ENCODE measurements around the gene MAST4. TPM values are rescaled to one million over a fixed set of nuclear protein-coding genes. Genes with fewer than 3 reads are reported as not detected.

Gene MAST4
- total RNA-seq, 1 donor from 2014 or later, result 19.1 TPM

- TF ChIP-seq CTCF (IDR thresholded peaks at IDR 0.05; ENCODE audit: insufficient read depth, low read length, poor library complexity, severe bottlenecking), result no peak
- no peak overlapping the region for H3K4me3 ChIP-seq (ENCODE audit: low read depth, low read length)
- DNase-seq (ENCODE audit: low read depth), result no peak
Observed at GRCh38 chr5:66810151-66810550, 214.0 kb downstream of the MAST4 start.

GRCh38 chr5:66810848-66811261 lies 214.7 kb downstream of the MAST4 start:
- DNase-seq (ENCODE audit: low read depth), result no peak
- Histone ChIP-seq H3K4me3 (ENCODE audit: low read depth, low read length) (no peak overlapping the region), H3K36me3 (ENCODE audit: control insufficient read depth, insufficient read depth, low read length) (no peaks in the 10 kb centered on the region), H3K27me3 (ENCODE audit: control insufficient read depth, insufficient read depth, low read length) (no peaks in the 10 kb centered on the region)
- no peak for TF ChIP-seq CTCF (IDR thresholded peaks at IDR 0.05; ENCODE audit: insufficient read depth, low read length, poor library complexity, severe bottlenecking)

More at GRCh38 chr5:66810151-66810550, 214.0 kb downstream of the MAST4 start:
- Histone ChIP-seq H3K27me3 (ENCODE audit: control insufficient read depth, insufficient read depth, low read length) (no peaks in the 10 kb centered on the region), H3K36me3 (ENCODE audit: control insufficient read depth, insufficient read depth, low read length) (no peaks in the 10 kb centered on the region)

GRCh38 chr5:66812291-66812690 lies 216.1 kb downstream of the MAST4 start:
- H3K27me3 ChIP-seq (ENCODE audit: control insufficient read depth, insufficient read depth, low read length), result no peaks in the 10 kb centered on the region
- no peak for TF ChIP-seq CTCF (IDR thresholded peaks at IDR 0.05; ENCODE audit: insufficient read depth, low read length, poor library complexity, severe bottlenecking)
- no peak overlapping the region for H3K4me3 ChIP-seq (ENCODE audit: low read depth, low read length)
- DNase-seq (ENCODE audit: low read depth), result no peak
- no peaks in the 10 kb centered on the region for H3K36me3 ChIP-seq (ENCODE audit: control insufficient read depth, insufficient read depth, low read length)

GRCh38 chr5:66813306-66813705 lies 217.1 kb downstream of the MAST4 start:
- TF ChIP-seq CTCF (IDR thresholded peaks at IDR 0.05; ENCODE audit: insufficient read depth, low read length, poor library complexity, severe bottlenecking), result no peak
- no peak for DNase-seq (ENCODE audit: low read depth)
- no peaks in the 10 kb centered on the region for H3K27me3 ChIP-seq (ENCODE audit: control insufficient read depth, insufficient read depth, low read length)
- H3K4me3 ChIP-seq (ENCODE audit: low read depth, low read length), result no peak overlapping the region
- H3K36me3 ChIP-seq (ENCODE audit: control insufficient read depth, insufficient read depth, low read length), result no peaks in the 10 kb centered on the region

- no peak for DNase-seq (ENCODE audit: low read depth)
- H3K27me3 ChIP-seq (ENCODE audit: control insufficient read depth, insufficient read depth, low read length), result no peaks in the 10 kb centered on the region
- no peaks in the 10 kb centered on the region for H3K36me3 ChIP-seq (ENCODE audit: control insufficient read depth, insufficient read depth, low read length)
- peak; percentile 70 for TF ChIP-seq CTCF (IDR thresholded peaks at IDR 0.05; ENCODE audit: insufficient read depth, low read length, poor library complexity, severe bottlenecking)
- no peak overlapping the region for H3K4me3 ChIP-seq (ENCODE audit: low read depth, low read length)
Observed at GRCh38 chr5:66814146-66814991, 218.2 kb downstream of the MAST4 start.

All from kidney epithelial cell (primary cell).